K562 (cell line): ENCODE results near the gene HMG20B. TPM values are rescaled to one million over a fixed set of nuclear protein-coding genes. Genes with fewer than 3 reads are reported as not detected.

Source experiments
- BACH1 ChIP-seq: fragments of 200-800 bp; sonication (Bioruptor generic); IDR thresholded peaks from 2 replicates; pipeline ENCODE4 v1.6.1; 2016; ENCODE audit warnings: missing genetic modification characterization, missing compliant biosample characterization
- HDAC8 ChIP-seq: fragments of 450-650 bp; IDR thresholded peaks from 2 replicates; pipeline ENCODE4 v1.6.1; 2016; ENCODE audit warnings: mild to moderate bottlenecking, missing genetic modification characterization, moderate library complexity, missing compliant biosample characterization
- MAFK ChIP-seq: IDR thresholded peaks from 2 replicates; pipeline ENCODE4 v1.6.1; 2011; ENCODE audit warnings: low read length, improper control_type of control experiment
- MCM7 ChIP-seq, 2 experiments: fragments of 450-650 bp; IDR thresholded peaks; 2 replicates each; pipeline ENCODE4 v1.6.1; 2016 to 2018
- NR1H2 ChIP-seq: sonication (generic); formaldehyde crosslinking; IDR thresholded peaks from 2 replicates; pipeline ENCODE4 v1.4.0; 2020; ENCODE audit warnings: mild to moderate bottlenecking, missing genetic modification reagents
- POLR2H ChIP-seq: IDR thresholded peaks from 2 replicates; pipeline ENCODE4 v1.6.1; 2016; ENCODE audit warnings: missing genetic modification characterization, low read depth, mild to moderate bottlenecking, control low read depth, missing compliant biosample characterization, moderate library complexity
- POLR3A ChIP-seq: IDR thresholded peaks from 2 replicates; pipeline ENCODE4 v1.6.1; 2011; ENCODE audit warnings: borderline replicate concordance, mild to moderate bottlenecking, moderate library complexity; ENCODE audit not compliant: insufficient read length, insufficient read depth; ENCODE audit errors: extremely low read depth
- RBBP5 ChIP-seq: fragments of 200-600 bp; sonication (generic); IDR thresholded peaks from 2 replicates; pipeline ENCODE4 v1.6.1; 2012; ENCODE audit warnings: borderline replicate concordance, mild to moderate bottlenecking, low read length, control low read depth, inconsistent platforms; ENCODE audit not compliant: insufficient read depth, poor library complexity, severe bottlenecking
- RBM22 ChIP-seq: fragments of 200-400 bp; formaldehyde crosslinking; IDR thresholded peaks from 2 replicates; pipeline ENCODE4 v1.6.1; 2018; ENCODE audit warnings: low read length, low read depth; ENCODE audit not compliant: poor library complexity, severe bottlenecking
- SRSF3 ChIP-seq: fragments of 200-400 bp; formaldehyde crosslinking; IDR thresholded peaks from 2 replicates; pipeline ENCODE4 v1.6.1; 2016; ENCODE audit warnings: mild to moderate bottlenecking, low read length, moderate library complexity; ENCODE audit not compliant: insufficient read depth
- STAT5B ChIP-seq: fragments of 250-450 bp; sonication (Bioruptor Pico); IDR thresholded peaks from 2 replicates; pipeline ENCODE4 v1.8.0; 2021; ENCODE audit warnings: mild to moderate bottlenecking, inconsistent platforms
- TARDBP ChIP-seq: fragments of 450-650 bp; IDR thresholded peaks from 2 replicates; pipeline ENCODE4 v1.6.1; 2016
- ZFP36 ChIP-seq: fragments of 150-350 bp; IDR thresholded peaks from 2 replicates; pipeline ENCODE4 v1.6.1; 2018; ENCODE audit warnings: low read length, low read depth; ENCODE audit not compliant: partially characterized antibody
- ZKSCAN3 ChIP-seq: fragments of 250-450 bp; sonication (Bioruptor Pico); IDR thresholded peaks from 2 replicates; pipeline ENCODE4 v1.4.0; 2020
- ZNF12 ChIP-seq: sonication (generic); formaldehyde crosslinking; IDR thresholded peaks from 2 replicates; pipeline ENCODE4 v1.4.0; 2020; ENCODE audit warnings: mild to moderate bottlenecking, missing genetic modification reagents
- ZNF143 ChIP-seq: sonication (generic); formaldehyde crosslinking; IDR thresholded peaks from 2 replicates; pipeline ENCODE4 v1.9.0; 2022; ENCODE audit warnings: mild to moderate bottlenecking, missing genetic modification reagents
- ZNF318 ChIP-seq, 2 experiments: fragments of 450-650 bp; IDR thresholded peaks; 2 replicates each; pipeline ENCODE4 v1.6.1; 2016; ENCODE audit warnings: mild to moderate bottlenecking in 2 of 2, borderline replicate concordance in 1 of 2, low read depth in 1 of 2, moderate library complexity in 1 of 2
- ZNF347 ChIP-seq: fragments of 450-650 bp; formaldehyde crosslinking; IDR thresholded peaks from 2 replicates; pipeline ENCODE4 v1.4.0; 2020; ENCODE audit warnings: low read depth, mild to moderate bottlenecking, moderate library complexity
- ZNF511 ChIP-seq: sonication (generic); formaldehyde crosslinking; IDR thresholded peaks from 2 replicates; pipeline ENCODE4 v1.8.0; 2022; ENCODE audit warnings: mild to moderate bottlenecking, missing genetic modification reagents
- ZNF780A ChIP-seq: fragments of 250-450 bp; sonication (Bioruptor Pico); IDR thresholded peaks from 2 replicates; pipeline ENCODE4 v1.5.0; 2021; ENCODE audit warnings: mild to moderate bottlenecking
- polyA plus RNA-seq, 8 experiments: library from polyadenylated mRNA; depleted of rRNA in 4 of 8; stranded (reverse) in 5 of 8; unstranded in 3 of 8; fragments of >200 nt; fragmentation: Nextera tagmentation in 2 of 8; fragmentation: Illumina TruSeq in 1 of 8; extraction: Ambion mirVana in 2 of 8; extraction: Trizol in 1 of 8; gene quantifications; 2 replicates each; pipeline versions ENCODE4 v1.2.1 to v1.2.3, GENCODE V29; 2011 to 2014; ENCODE audit warnings: inconsistent platforms in 1 of 8, missing spikeins in 1 of 8
- total RNA-seq, 7 experiments: library from RNA; depleted of rRNA in 6 of 7; stranded (reverse); fragments of >200 nt in 6 of 7; fragmentation: Illumina TruSeq in 2 of 7; extraction: Trizol in 2 of 7; gene quantifications; 2 replicates each; pipeline versions ENCODE4 v1.2.1 to v1.2.3, GENCODE V29; 2011 to 2021; ENCODE audit warnings: low replicate concordance in 1 of 7

HMG20B gene
- total and polyA plus RNA-seq, 9 of the 15 experiments (the other 6 are each of a cell fraction or from before 2014, with no cell fraction given), result 0.35 to 172 (median 38.6) TPM

- TF ChIP-seq ZNF318 (IDR thresholded peaks at IDR 0.05; ENCODE audit: borderline replicate concordance in 1 of 2, low read depth in 1 of 2), result no peak
- 0 out of 2 replicates have a peak, but pooled peaks have one; percentile 42 for TF ChIP-seq ZNF12 (CRISPR knock-in tag)
- no peak for TF ChIP-seq ZNF780A (CRISPR knock-in tag)
- no peak; the same call in 1 of the 2 replicates for TF ChIP-seq BACH1 (tag)
- peak; percentile 27 for TF ChIP-seq RBM22
- no peak for TF ChIP-seq MCM7 (IDR thresholded peaks at IDR 0.05)
- TF ChIP-seq ZNF143 (CRISPR knock-in tag), result no peak
- TF ChIP-seq TARDBP, result no peak; the same call in 1 of the 2 replicates
- TF ChIP-seq RBBP5, result peak; percentile 100
- TF ChIP-seq ZNF347, result no peak
- TF ChIP-seq ZFP36, result peak; percentile 9
- no peak for TF ChIP-seq STAT5B
- TF ChIP-seq HDAC8 (tag), result no peak
- no peak for TF ChIP-seq POLR2H
- TF ChIP-seq NR1H2, result no peak
- no peak for TF ChIP-seq ZKSCAN3 (CRISPR knock-in tag)
- TF ChIP-seq ZNF511 (CRISPR knock-in tag), result 0 out of 2 replicates have a peak, but pooled peaks have one; percentile 20
- no peak for TF ChIP-seq SRSF3
- no peak for TF ChIP-seq POLR3A
- TF ChIP-seq MAFK, result no peak
Measured at GRCh38 chr19:3626473-3627350, 54.0 kb downstream of the HMG20B start, which contains the start of gene CACTIN (continued).
